Activated T-cell treated with anti-CD3 and anti-CD28 coated beads for 1 hour (primary cell): ENCODE measurements around the gene ENOSF1.
"Not testable (repeated sequence)": the region's sequence is repeated elsewhere in the genome, so short reads cannot be mapped to it uniquely, and the experiment has no call there.

Experiments used
- DNase-seq: peaks from one replicate; pipeline ENCODE4 v3.0.0-alpha.2; 2020; ENCODE audit warnings: low read depth

ENOSF1 gene

DNA sequence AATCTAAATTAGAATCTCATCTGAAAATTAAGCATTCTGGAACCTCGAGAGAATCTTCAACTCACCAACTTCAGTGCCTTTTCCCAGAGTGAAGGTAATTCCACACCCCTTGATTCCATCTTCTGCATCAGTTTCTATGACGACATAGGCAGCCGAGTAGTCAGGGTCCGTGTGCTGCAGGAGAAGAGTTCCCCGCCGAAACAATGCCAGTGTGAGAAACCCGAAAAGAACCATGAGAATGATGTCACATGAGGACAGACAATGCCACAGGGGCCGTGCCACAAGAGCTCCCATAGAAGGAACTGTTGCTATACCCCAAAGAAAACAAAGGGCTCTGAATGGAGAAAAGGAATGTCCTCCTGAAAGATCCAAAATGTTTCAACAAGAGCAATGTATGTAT is 6.0 kb downstream of the ENOSF1 start:
- DNase-seq = no peak

GRCh38 chr18:703213-703967 is 9.0 kb downstream of the ENOSF1 start:
- no peak for DNase-seq

GRCh38 chr18:697800-698199 is 14.6 kb downstream of the ENOSF1 start:
- DNase-seq = no peak

DNA sequence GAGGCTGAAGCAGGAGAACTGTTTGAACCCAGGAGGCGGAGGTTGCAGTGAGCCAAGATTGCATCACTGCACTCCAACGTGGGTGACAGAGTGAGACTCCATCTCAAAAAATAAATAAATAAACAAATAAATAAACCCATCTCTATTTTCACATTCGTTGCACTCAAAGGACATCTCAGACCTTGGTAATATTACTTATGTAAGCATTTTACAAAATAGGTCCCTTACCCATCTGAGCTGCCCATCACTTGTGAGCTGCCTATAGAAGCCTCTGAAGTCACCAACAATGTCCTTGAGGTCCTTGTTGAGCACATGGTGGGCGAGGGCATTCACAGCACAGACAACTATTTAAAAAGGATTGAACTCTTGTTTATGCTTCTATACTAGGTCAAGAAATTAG is 15.4 kb downstream of the ENOSF1 start:
- no peak for DNase-seq

DNA sequence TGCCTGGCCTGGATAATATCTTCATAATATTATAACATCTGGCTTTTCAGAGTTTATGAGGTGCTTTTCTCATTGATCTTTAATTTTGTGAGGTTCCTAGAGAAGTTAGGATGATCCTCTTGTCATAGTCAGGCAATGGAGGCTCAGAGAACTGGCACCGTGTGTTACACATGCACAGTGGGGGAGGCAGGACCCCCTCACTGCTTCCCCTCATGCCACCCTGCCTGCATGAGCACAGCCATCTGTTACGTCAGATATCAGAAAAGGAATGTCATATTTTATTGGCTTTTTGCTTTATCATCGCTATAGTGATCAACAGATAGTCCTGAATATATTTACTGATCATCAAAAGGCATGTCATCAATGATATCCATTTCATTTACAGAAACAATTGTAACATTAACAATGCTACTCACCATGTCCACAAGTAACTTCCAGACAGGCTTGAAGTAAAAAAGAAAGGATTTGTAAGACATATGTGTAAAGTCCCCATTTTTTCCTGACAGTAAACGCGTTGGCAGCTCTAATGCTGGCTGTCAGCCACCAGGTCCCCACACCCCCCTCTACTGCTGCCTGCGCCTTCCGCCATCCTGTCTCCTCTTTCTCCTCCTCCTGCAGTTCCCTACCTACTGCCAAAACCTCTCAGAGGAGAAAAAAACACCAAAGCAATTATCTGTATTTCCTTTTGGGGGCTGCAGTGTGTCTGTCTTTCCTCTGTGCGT is 18.8 kb downstream of the ENOSF1 start:
- no peak for DNase-seq

DNA sequence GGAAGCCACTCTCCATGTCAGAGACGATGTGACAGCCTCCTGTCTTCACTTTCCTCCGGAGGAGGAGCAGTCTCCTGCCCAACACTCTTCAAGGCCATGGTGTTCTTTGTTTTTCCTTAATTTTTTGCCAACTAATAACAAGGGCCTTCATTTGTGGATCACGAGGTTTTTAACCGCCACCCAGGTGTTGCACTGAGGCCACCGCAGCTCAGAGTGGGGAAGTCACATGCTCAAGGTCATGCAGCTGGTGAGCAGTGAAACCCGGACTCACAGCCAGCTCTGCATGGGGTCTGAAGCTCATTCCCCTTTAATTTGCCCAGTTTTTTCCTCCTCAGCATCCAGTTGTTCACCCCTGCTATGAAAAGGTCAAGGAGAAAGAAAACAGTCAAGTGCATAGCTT is 19.6 kb downstream of the ENOSF1 start:
- DNase-seq = no peak

- DNase-seq = no peak
Measured at GRCh38 chr18:688323-688722, 24.1 kb downstream of the ENOSF1 start.

DNA sequence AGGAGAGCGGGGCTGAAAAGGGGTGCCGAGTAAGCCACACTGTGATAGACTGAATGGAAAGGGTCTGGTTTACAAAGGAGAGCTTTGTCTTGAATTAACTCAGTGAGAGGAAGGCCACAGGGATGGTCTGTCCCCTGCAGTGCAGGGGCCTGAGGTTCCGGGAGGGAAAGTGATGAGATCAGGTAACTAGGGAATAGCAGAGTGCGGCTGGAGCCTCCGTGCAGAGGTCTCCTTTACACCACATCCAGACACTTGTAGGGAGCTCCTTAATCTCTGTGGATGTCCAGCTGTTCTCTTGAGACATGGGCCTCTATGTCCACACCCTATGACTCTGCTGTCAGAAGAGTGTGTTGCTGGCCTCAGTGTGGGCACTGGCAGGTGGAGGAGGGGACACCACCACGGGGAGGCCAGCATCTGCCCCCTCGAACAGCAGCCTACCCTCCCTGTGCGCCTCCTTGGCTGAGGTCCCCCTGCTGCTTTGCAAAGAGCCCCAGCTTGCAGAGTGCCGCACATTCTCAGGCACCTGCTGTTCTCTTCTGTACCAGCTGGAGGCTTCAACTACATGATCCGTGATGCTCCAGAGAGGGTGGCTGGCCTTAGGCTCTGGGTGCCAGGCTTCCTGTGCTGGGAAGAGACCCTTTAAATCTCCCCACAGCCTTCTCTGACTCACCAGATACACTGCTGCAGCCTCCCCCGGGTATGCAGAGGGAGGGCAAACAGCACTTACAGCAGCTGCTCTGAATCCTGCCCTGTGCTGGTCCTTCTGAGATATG is 25.9 kb downstream of the ENOSF1 start:
- no peak for DNase-seq

GRCh38 chr18:685438-685837 is 27.0 kb downstream of the ENOSF1 start:
- DNase-seq = no peak

GRCh38 chr18:683531-683930 is 28.9 kb downstream of the ENOSF1 start:
- no peak for DNase-seq

- no peak for DNase-seq
Measured at GRCh38 chr18:682833-683232, 29.6 kb downstream of the ENOSF1 start.

- not testable (repeated sequence) for DNase-seq
Measured at GRCh38 chr18:682416-682815, 30.0 kb downstream of the ENOSF1 start.

GRCh38 chr18:681985-682384 is 30.4 kb downstream of the ENOSF1 start:
- DNase-seq = no peak

- no peak for DNase-seq
Measured at GRCh38 chr18:680392-680791, 32.0 kb downstream of the ENOSF1 start.

DNA sequence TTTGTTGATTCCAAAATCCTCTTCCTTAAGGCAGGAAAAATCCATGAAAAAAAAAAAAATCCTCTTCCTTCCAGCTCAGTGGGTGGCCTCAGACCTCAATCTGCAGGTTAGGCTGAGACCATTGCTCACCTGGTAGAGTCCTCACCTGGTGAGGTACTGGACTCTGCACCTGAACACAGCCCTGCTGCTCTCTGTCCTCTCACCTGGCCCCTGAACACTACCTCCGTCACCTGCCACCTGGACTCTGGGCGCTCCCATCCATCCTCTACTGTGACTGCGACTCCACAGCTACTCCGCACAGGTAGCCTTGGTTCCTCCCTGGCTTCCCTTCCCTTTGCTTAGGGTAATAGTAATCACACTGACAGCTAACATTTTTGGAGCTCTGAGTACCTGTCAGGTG is 32.9 kb downstream of the ENOSF1 start:
- no peak for DNase-seq

GRCh38 chr18:678482-679182 is 33.8 kb downstream of the ENOSF1 start:
- DNase-seq = no peak

- no peak for DNase-seq
Measured at GRCh38 chr18:677951-678381, 34.5 kb downstream of the ENOSF1 start.

- no peak for DNase-seq
Measured at GRCh38 chr18:677145-677544, 35.3 kb downstream of the ENOSF1 start.

- DNase-seq = no peak
Measured at GRCh38 chr18:676736-677135, 35.7 kb downstream of the ENOSF1 start.

DNA sequence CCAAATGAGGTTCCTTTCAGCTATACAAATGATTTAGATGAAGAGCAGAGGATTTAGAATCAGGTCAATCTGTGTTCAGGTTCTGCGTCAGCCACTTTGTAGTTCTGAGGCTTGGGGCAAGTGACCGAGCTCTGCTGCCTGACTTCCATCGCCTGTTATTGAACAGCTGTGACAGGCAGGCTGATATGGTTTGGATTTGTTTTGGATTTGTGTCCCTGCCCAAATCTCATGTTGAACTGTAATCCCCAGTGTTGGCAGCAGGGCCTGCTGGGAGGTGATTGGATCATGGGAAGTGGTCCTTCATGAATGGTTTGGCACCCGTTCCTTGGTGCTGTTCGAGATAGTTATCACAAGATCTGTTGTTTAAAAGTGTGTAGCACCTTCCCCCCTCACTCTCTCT is 36.4 kb downstream of the ENOSF1 start:
- DNase-seq = no peak

GRCh38 chr18:675307-675706 is 37.1 kb downstream of the ENOSF1 start:
- no peak for DNase-seq

GRCh38 chr18:673769-674168 is 38.7 kb downstream of the ENOSF1 start:
- no peak for DNase-seq
